BJ (cell line): ENCODE measurements around the gene SEPTIN6. TPM values are rescaled to one million over a fixed set of nuclear protein-coding genes. Genes with fewer than 3 reads are reported as not detected.

Experiments used
- CTCF ChIA-PET: fragments of 350-600 bp; formaldehyde crosslinking; extraction: SDS; loops from one replicate; lab custom pipeline; 2021; ENCODE audit warnings: antibody characterized with exemption, inconsistent platforms; lab: Yijun Ruan, JAX
- POLR2A ChIA-PET: fragments of 300-600 bp; sonication (Branson Sonifier 250); formaldehyde crosslinking; extraction: SDS; loops from one replicate; lab custom pipeline; 2021; ENCODE audit warnings: antibody characterized with exemption; lab: Charles Lee
- DNase-seq: peaks from one replicate; pipeline ENCODE4 v3.0.0-alpha.2; 2011; ENCODE audit warnings: low read depth
- H3K27me3 ChIP-seq: 2 replicates; pipeline ENCODE4 v1.6.0; 2011; ENCODE audit warnings: low read length; ENCODE audit not compliant: control insufficient read depth, insufficient read depth
- H3K36me3 ChIP-seq: 2 replicates; pipeline ENCODE4 v1.5.1; 2011; ENCODE audit warnings: low read length; ENCODE audit not compliant: control insufficient read depth, insufficient read depth
- H3K4me3 ChIP-seq: 2 replicates; pipeline ENCODE4 v1.5.1; 2011; ENCODE audit warnings: low read depth, mild to moderate bottlenecking, control low read depth, low read length
- polyA plus RNA-seq: library from polyadenylated mRNA; depleted of rRNA; stranded (reverse); fragments of >200 nt; gene quantifications from 2 replicates; pipeline ENCODE4 v1.2.3, GENCODE V29; 2011
- TF ChIP-seq, protein P1 (sequence below): IDR thresholded peaks from 2 replicates; pipeline ENCODE4 v1.5.1; 2011; ENCODE audit warnings: low read depth, mild to moderate bottlenecking, control low read depth, inconsistent platforms, low read length, moderate library complexity; ENCODE audit not compliant: insufficient read depth

SEPTIN6 gene
- polyA plus RNA-seq, 1 experiment = 35.5 TPM

DNA sequence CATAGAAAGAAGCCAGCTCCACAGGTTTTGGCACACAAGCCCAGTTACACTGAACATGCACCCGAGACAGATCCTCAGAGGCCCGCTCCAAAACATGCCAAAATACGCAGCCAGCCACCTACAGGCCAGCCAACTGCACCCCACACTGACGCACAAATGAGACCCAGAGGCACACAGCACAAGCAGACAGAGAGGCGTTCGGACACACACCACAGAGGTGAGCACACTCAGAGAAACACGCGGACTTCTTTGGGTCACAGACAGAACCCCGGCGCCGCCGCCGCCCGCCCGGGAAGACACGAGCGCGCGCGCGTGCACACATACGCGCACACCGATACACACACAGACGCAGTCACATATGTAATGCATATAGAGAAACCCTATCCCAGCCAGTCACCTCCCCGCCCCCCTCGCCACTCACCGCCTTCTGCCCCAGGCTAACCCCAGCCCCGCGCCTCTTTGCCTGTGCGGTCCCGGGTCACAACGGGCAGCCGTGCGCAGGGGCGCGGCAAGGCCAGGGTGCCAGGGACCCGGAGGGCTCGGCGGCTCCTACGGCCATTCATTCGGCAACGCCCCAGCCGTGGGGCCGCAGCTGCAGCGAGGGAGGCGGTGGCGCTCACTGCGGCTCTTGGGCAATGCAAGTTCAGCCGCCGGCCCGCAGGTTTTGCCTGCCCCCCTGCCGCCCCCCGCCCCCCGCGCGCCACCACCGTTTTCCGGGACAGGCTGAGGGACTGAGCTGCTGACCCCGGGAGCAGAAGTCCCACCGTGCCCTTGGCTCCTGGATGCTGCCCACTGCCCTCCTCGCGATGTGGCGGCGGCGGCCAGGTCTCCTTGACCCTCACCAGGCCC lies 553 bp downstream of the SEPTIN6 start:
- ChIA-PET POLR2A (no interaction called here), CTCF (interaction anchor here (0.6 to 1.8 kb wide), 4 partner anchors 12 to 66 kb away, joined by 3 to 7 read pairs (median 3); partner anchors contain the start of gene SOWAHD)
- DNase-seq = no peak
- TF ChIP-seq, protein P1, sequence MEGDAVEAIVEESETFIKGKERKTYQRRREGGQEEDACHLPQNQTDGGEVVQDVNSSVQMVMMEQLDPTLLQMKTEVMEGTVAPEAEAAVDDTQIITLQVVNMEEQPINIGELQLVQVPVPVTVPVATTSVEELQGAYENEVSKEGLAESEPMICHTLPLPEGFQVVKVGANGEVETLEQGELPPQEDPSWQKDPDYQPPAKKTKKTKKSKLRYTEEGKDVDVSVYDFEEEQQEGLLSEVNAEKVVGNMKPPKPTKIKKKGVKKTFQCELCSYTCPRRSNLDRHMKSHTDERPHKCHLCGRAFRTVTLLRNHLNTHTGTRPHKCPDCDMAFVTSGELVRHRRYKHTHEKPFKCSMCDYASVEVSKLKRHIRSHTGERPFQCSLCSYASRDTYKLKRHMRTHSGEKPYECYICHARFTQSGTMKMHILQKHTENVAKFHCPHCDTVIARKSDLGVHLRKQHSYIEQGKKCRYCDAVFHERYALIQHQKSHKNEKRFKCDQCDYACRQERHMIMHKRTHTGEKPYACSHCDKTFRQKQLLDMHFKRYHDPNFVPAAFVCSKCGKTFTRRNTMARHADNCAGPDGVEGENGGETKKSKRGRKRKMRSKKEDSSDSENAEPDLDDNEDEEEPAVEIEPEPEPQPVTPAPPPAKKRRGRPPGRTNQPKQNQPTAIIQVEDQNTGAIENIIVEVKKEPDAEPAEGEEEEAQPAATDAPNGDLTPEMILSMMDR = 0 out of 2 replicates have a peak, but pooled peaks have one; percentile 17
- peak overlapping the region; percentile 72 for H3K4me3 ChIP-seq
- no peaks in the 10 kb centered on the region for H3K27me3 ChIP-seq
- H3K36me3 ChIP-seq = no peaks in the 10 kb centered on the region

DNA sequence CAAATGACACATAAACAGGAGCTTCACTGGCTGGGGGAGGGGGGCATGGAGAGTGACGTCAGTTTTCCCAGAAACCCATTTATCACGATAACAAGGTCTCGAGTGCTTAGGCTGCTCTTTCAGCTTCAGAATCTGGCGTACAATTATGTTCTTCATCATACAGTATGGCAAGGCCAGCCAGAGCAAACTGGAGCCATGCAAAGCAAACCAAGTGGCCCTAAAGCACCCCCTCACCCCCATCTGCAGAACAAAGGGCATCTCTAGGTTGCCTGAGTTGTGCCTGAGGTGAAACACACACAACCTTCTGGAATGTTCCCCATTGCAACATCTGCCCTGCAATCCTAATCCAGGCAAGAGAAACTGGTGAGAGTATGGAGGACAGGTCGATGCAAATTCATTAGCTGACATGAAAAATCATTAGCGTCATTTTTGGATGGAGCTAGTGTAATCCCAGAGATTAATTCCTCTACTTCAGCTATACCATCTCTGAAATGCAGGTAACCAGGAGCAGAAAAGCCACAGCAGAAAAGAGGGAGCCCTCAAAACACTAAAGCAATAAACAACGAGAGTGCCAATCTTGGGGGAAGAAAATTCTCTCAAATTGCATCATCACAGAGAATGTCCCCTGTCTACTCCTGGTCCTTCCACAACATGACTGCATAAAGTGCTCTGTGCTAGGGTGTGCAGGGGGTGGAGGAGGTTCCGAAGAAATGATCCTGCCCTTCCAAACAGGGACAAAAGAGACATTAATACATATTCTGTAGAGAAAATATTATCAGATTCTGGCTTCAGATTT lies 1.8 kb downstream of the SEPTIN6 start:
- CTCF ChIA-PET = interaction anchor here (1.0 to 1.1 kb wide), 2 partner anchors 9 to 73 kb away, joined by 3 to 4 read pairs; no protein-coding TSS in a partner anchor
- Histone ChIP-seq H3K27me3 (no peaks in the 10 kb centered on the region), H3K4me3 (0 out of 2 replicates have a peak overlapping the region, but pooled peaks have one; percentile 11), H3K36me3 (no peaks in the 10 kb centered on the region)
- TF ChIP-seq, protein P1 = no peak
- POLR2A ChIA-PET = interaction anchor here (0.6 kb wide), 1 partner anchor 60 kb away, joined by 10 read pairs; no protein-coding TSS in a partner anchor
- no peak for DNase-seq

DNA sequence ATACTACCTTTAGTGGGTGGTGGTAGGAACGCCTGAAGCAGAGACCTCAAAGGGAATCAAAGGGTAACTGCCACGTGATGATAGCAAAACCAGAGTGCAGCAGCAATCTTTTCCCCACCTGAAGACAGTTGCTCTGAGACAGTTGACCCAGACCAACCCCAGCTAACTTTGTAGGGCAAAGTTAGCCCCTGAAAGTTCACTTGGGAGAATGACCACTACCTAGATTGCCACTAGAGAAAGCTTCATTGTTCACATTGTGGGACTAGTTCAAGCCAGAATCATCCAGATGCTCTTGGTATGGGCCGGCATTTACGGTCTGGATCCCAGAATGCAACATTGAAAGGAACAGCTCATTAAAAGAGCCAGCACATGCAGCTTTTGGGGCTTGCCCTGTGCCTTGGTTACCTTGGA lies 4.1 kb downstream of the SEPTIN6 start:
- no peaks in the 10 kb centered on the region for H3K27me3 ChIP-seq
- TF ChIP-seq, protein P1 = no peak
- CTCF ChIA-PET = interaction anchor here (0.8 to 1.7 kb wide), 4 partner anchors 9 to 177 kb away, joined by 3 read pairs; no protein-coding TSS in a partner anchor
- no peaks in the 10 kb centered on the region for H3K36me3 ChIP-seq
- DNase-seq = no peak
- H3K4me3 ChIP-seq = no peak overlapping the region
- POLR2A ChIA-PET = no interaction called here

DNA sequence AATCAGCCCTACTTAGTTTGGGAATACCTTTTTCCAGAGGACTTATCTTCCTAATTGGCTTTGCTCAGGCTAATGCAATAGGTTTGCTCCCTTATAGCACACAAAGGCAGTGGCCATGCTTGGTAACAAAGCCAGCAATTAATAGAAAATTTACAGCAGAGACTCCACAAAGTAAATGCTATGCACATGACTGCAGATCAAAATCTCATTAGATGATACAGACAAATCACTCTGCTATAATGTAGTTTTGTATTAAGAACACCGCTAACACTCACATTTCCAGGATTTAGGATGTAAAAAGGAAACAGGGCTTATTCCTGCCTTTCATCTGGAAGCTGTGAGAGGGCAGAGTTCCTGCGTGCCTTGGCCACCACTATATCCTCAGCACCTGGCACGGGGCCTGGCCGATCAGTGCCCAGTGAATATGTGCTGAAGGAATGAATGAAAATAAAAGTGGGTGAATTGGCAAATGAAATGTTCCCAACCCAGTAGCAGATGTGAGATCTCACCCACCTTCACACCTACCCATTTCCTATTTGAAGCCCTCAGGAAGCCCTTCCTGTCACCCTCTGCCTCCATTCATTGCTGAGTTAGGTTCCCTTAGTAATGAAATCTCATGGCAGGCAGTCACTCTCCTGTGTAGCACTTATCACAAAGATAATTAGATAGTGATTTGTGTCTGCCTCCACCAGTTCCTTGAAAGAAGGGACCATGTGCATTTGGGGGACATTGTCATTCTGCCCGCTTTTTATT lies 5.1 kb downstream of the SEPTIN6 start:
- H3K4me3 ChIP-seq = no peak overlapping the region
- TF ChIP-seq, protein P1 = no peak
- H3K36me3 ChIP-seq = no peaks in the 10 kb centered on the region
- no peaks in the 10 kb centered on the region for H3K27me3 ChIP-seq
- no peak for DNase-seq
- ChIA-PET CTCF (interaction anchor here (1.2 kb wide), 1 partner anchor 78 kb away, joined by 3 read pairs; no protein-coding TSS in a partner anchor), POLR2A (no interaction called here)
